H9 (cell line): ENCODE data around the gene PNPLA8. TPM values are rescaled to one million over a fixed set of nuclear protein-coding genes. Genes with fewer than 3 reads are reported as not detected.

Source experiments
- DNase-seq: peaks from one replicate; pipeline ENCODE4 v3.0.0-alpha.2; 2017
- H2AFZ ChIP-seq: one replicate; pipeline ENCODE4 v1.6.1; 2013; ENCODE audit warnings: mild to moderate bottlenecking, low read length, control low read depth, moderate library complexity
- H2AK5ac ChIP-seq: 2 replicates; pipeline ENCODE4 v1.6.1; 2013; ENCODE audit warnings: low read length, control low read depth, mixed read lengths; ENCODE audit not compliant: insufficient read length
- H2BK120ac ChIP-seq: one replicate; pipeline ENCODE4 v1.6.1; 2013; ENCODE audit warnings: low read depth, mild to moderate bottlenecking, low read length, control low read depth, inconsistent platforms; ENCODE audit not compliant: poor library complexity, severe bottlenecking
- H2BK12ac ChIP-seq: 2 replicates; pipeline ENCODE4 v1.6.1; 2013; ENCODE audit warnings: low read length, control low read depth, mixed read lengths, low read depth; ENCODE audit not compliant: insufficient read length
- H2BK15ac ChIP-seq: 2 replicates; pipeline ENCODE4 v1.6.1; 2013; ENCODE audit warnings: low read depth, low read length, control low read depth
- H2BK20ac ChIP-seq: one replicate; pipeline ENCODE4 v1.6.1; 2013; ENCODE audit warnings: low read depth, mild to moderate bottlenecking, low read length, control low read depth, inconsistent platforms; ENCODE audit not compliant: poor library complexity, severe bottlenecking
- H2BK5ac ChIP-seq: 2 replicates; pipeline ENCODE4 v1.6.1; 2013; ENCODE audit warnings: low read length, control low read depth, mixed read lengths; ENCODE audit not compliant: insufficient read length
- H3K14ac ChIP-seq: 2 replicates; pipeline ENCODE4 v1.6.1; 2013; ENCODE audit warnings: low read length, control low read depth; ENCODE audit not compliant: insufficient read depth
- H3K18ac ChIP-seq: 2 replicates; pipeline ENCODE4 v1.6.1; 2013; ENCODE audit warnings: low read depth, mild to moderate bottlenecking, mixed read lengths, low read length, control low read depth; ENCODE audit not compliant: insufficient read length
- H3K23ac ChIP-seq: 2 replicates; pipeline ENCODE4 v1.6.1; 2013; ENCODE audit warnings: low read length, control low read depth, mixed read lengths, low read depth; ENCODE audit not compliant: insufficient read length
- H3K23me2 ChIP-seq: 2 replicates; pipeline ENCODE4 v1.6.1; 2013; ENCODE audit warnings: low read depth, mild to moderate bottlenecking, mixed read lengths, low read length, control low read depth; ENCODE audit not compliant: insufficient read length, poor library complexity, severe bottlenecking
- H3K27ac ChIP-seq: 2 replicates; pipeline ENCODE4 v1.5.1; 2013; ENCODE audit warnings: low read length, control low read depth, mixed read lengths, low read depth; ENCODE audit not compliant: insufficient read length
- H3K27me3 ChIP-seq: 2 replicates; pipeline ENCODE4 v1.6.1; 2013; ENCODE audit warnings: low read length, control low read depth, inconsistent platforms; ENCODE audit not compliant: insufficient read depth
- H3K4ac ChIP-seq: 2 replicates; pipeline ENCODE4 v1.6.1; 2013; ENCODE audit warnings: low read depth, mild to moderate bottlenecking, control low read depth, inconsistent platforms, low read length, moderate library complexity
- H3K4me1 ChIP-seq: 2 replicates; pipeline ENCODE4 v1.6.1; 2013; ENCODE audit warnings: low read length, control low read depth, inconsistent platforms; ENCODE audit not compliant: insufficient read depth
- H3K4me2 ChIP-seq: 2 replicates; pipeline ENCODE4 v1.6.1; 2013; ENCODE audit warnings: low read length, control low read depth, mixed read lengths; ENCODE audit not compliant: insufficient read length, insufficient read depth
- H3K56ac ChIP-seq: 2 replicates; pipeline ENCODE4 v1.6.1; 2013; ENCODE audit warnings: low read depth, mild to moderate bottlenecking, mixed read lengths, low read length, control low read depth; ENCODE audit not compliant: insufficient read length
- H3K79me1 ChIP-seq: 2 replicates; pipeline ENCODE4 v1.6.1; 2013; ENCODE audit warnings: low read depth, mild to moderate bottlenecking, moderate library complexity, low read length, control low read depth, inconsistent platforms; ENCODE audit not compliant: insufficient read depth, poor library complexity, severe bottlenecking
- H3K79me2 ChIP-seq: 2 replicates; pipeline ENCODE4 v1.6.1; 2013; ENCODE audit warnings: low read length, control low read depth, inconsistent platforms; ENCODE audit not compliant: insufficient read depth
- H3K9ac ChIP-seq: 2 replicates; pipeline ENCODE4 v1.6.1; 2013; ENCODE audit warnings: low read length, control low read depth, mixed read lengths; ENCODE audit not compliant: insufficient read length; ENCODE audit errors: extremely low read depth
- H3K9me3 ChIP-seq: one replicate; pipeline ENCODE4 v1.6.1; 2013; ENCODE audit warnings: low read depth, low read length, inconsistent platforms; ENCODE audit not compliant: control insufficient read depth
- H3T11ph ChIP-seq: one replicate; pipeline ENCODE4 v1.6.1; 2013; ENCODE audit warnings: mild to moderate bottlenecking, low read length, control low read depth, inconsistent platforms
- H4K20me1 ChIP-seq: one replicate; pipeline ENCODE4 v1.6.1; 2013; ENCODE audit not compliant: control insufficient read depth, insufficient read length, insufficient read depth
- H4K5ac ChIP-seq: 2 replicates; pipeline ENCODE4 v1.6.1; 2013; ENCODE audit warnings: low read depth, mild to moderate bottlenecking, mixed read lengths, low read length, control low read depth; ENCODE audit not compliant: insufficient read length
- H4K8ac ChIP-seq: replicated peaks from 2 replicates; pipeline ENCODE4 v1.6.1; 2013; ENCODE audit warnings: low read length, control low read depth, mixed read lengths, low read depth; ENCODE audit not compliant: insufficient read length
- H4K91ac ChIP-seq: 2 replicates; pipeline ENCODE4 v1.6.1; 2013; ENCODE audit warnings: low read depth, mild to moderate bottlenecking, moderate library complexity, mixed read lengths, low read length, control low read depth; ENCODE audit not compliant: insufficient read length
- H3K27ac Mint-ChIP-seq, 3 experiments: 2 replicates in 2 of 3; 3 replicates in 1 of 3; pipeline ENCODE4 v1.8.0; 2020 to 2021; ENCODE audit warnings: mixed read lengths in 3 of 3, mild to moderate bottlenecking in 1 of 3, moderate library complexity in 1 of 3
- H3K27me3 Mint-ChIP-seq: 2 replicates; pipeline ENCODE4 v1.8.0; 2021; ENCODE audit warnings: low read depth, mild to moderate bottlenecking, moderate library complexity, mixed read lengths
- H3K36me3 Mint-ChIP-seq, 3 experiments: 2 replicates in 2 of 3; 3 replicates in 1 of 3; pipeline ENCODE4 v1.8.0; 2020 to 2021; ENCODE audit warnings: low read depth in 3 of 3, mixed read lengths in 3 of 3; ENCODE audit not compliant: insufficient read depth in 1 of 3
- H3K4me1 Mint-ChIP-seq, 2 experiments: 2 replicates each; pipeline ENCODE4 v1.8.0; 2020; ENCODE audit warnings: mixed read lengths in 2 of 2
- H3K4me3 Mint-ChIP-seq, 2 experiments: 2 replicates in 1 of 2; 3 replicates in 1 of 2; pipeline ENCODE4 v1.8.0; 2020 to 2021; ENCODE audit warnings: mild to moderate bottlenecking in 2 of 2, mixed read lengths in 2 of 2, moderate library complexity in 1 of 2
- H3K9me3 Mint-ChIP-seq, 2 experiments: 2 replicates in 1 of 2; 3 replicates in 1 of 2; pipeline ENCODE4 v1.8.0; 2020; ENCODE audit warnings: mild to moderate bottlenecking in 2 of 2, mixed read lengths in 2 of 2, moderate library complexity in 1 of 2
- WGBS: extraction: QIAGEN DNeasy Blood & Tissue Kit; methylation state at CpG from one replicate; pipeline ENCODE4 v1.1.7; 2013; ENCODE audit warnings: missing lambda C conversion rate, low lambda C conversion rate, mixed read lengths; ENCODE audit not compliant: insufficient read length; ENCODE audit errors: extremely low coverage; 5-methylcytosine and 5-hydroxymethylcytosine counted together
- total RNA-seq: library from RNA; stranded (reverse); gene quantifications from 2 replicates; pipeline ENCODE4 v1.2.1, GENCODE V29; 2021
- TF ChIP-seq, protein P1 (sequence below): fragments of 200-600 bp; sonication (generic); conservative IDR thresholded peaks from 3 replicates; pipeline ENCODE4 v1.8.0; 2021; ENCODE audit warnings: antibody characterized with exemption, mild to moderate bottlenecking

Gene PNPLA8
- total RNA-seq, 1 experiment from 2014 or later, result 11.7 TPM

DNA sequence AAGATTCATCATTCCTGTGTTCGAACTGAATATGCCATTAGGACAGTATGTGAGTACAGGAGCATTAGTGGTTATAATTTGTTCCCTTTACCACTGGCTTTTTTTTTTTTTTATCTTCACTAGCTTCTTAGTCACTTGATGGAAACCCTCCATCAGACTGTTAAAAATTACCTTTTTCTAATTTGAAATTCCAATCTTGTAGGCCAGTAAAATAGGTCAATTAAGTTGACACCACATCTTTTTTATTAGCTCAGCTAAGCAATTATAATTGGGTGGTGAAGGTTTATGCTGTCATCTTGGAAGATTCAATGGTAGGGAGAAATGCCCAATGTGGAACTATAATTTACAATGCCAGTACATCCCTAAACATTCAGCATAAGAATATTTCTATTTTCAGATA, 75.8 kb downstream of the PNPLA8 start:
- no peak overlapping the region for H3K27ac ChIP-seq
- peaks cover 10% of the 10 kb centered on the region for H3K23me2 ChIP-seq
- H3K23ac ChIP-seq, result no peak overlapping the region
- no peak overlapping the region for H4K5ac ChIP-seq
- H2BK5ac ChIP-seq, result no peak overlapping the region
- no peaks in the 10 kb centered on the region for H3K79me2 ChIP-seq
- no peak overlapping the region for H2BK15ac ChIP-seq
- H3K18ac ChIP-seq, result no peak overlapping the region
- Mint-ChIP-seq H3K4me3 (no peak overlapping the region), H3K27ac (no peak overlapping the region), H3K4me1 (peaks cover 23 to 39% of the 10 kb centered on the region in 2 experiments), H3K9me3 (no peaks in the 10 kb centered on the region), H3K36me3 (no peaks in the 10 kb centered on the region), H3K27me3 (peaks cover 34% of the 10 kb centered on the region)
- H3T11ph ChIP-seq, result no peak overlapping the region
- H3K56ac ChIP-seq, result no peak overlapping the region
- H2AFZ ChIP-seq, result no peak overlapping the region
- H3K4ac ChIP-seq, result no peak overlapping the region
- H3K9me3 ChIP-seq, result no peaks in the 10 kb centered on the region
- H4K91ac ChIP-seq, result no peak overlapping the region
- H2BK20ac ChIP-seq, result no peak overlapping the region
- no peak overlapping the region for H2BK12ac ChIP-seq
- no peak overlapping the region for H3K14ac ChIP-seq
- DNase-seq, result no peak
- WGBS, result no CpG with 5 or more reads among the region's 1 CpG
- H3K4me2 ChIP-seq, result no peak overlapping the region
- H4K20me1 ChIP-seq, result no peaks in the 10 kb centered on the region
- H3K9ac ChIP-seq, result no peak overlapping the region
- H2AK5ac ChIP-seq, result no peak overlapping the region
- H3K79me1 ChIP-seq, result no peaks in the 10 kb centered on the region
- TF ChIP-seq, protein P1, sequence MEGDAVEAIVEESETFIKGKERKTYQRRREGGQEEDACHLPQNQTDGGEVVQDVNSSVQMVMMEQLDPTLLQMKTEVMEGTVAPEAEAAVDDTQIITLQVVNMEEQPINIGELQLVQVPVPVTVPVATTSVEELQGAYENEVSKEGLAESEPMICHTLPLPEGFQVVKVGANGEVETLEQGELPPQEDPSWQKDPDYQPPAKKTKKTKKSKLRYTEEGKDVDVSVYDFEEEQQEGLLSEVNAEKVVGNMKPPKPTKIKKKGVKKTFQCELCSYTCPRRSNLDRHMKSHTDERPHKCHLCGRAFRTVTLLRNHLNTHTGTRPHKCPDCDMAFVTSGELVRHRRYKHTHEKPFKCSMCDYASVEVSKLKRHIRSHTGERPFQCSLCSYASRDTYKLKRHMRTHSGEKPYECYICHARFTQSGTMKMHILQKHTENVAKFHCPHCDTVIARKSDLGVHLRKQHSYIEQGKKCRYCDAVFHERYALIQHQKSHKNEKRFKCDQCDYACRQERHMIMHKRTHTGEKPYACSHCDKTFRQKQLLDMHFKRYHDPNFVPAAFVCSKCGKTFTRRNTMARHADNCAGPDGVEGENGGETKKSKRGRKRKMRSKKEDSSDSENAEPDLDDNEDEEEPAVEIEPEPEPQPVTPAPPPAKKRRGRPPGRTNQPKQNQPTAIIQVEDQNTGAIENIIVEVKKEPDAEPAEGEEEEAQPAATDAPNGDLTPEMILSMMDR, result no peak
- no peak overlapping the region for H4K8ac ChIP-seq
- H2BK120ac ChIP-seq, result no peak overlapping the region
- peaks cover 4% of the 10 kb centered on the region; the same call in 1 of the 2 replicates for H3K4me1 ChIP-seq
- H3K27me3 ChIP-seq, result peaks cover 7% of the 10 kb centered on the region; the same call in 1 of the 2 replicates
